Left lobe of liver (tissue), 2 donors: ENCODE measurements around the gene RGS6. TPM values are rescaled to one million over a fixed set of nuclear protein-coding genes. Genes with fewer than 3 reads are reported as not detected.

Source experiments
- ATAC-seq: fragments of 200-7000 bp; cut with Tn5 transposase; one replicate; pipeline ENCODE4 v1.9.1; 2020; ENCODE audit warnings: mild to moderate bottlenecking, moderate library complexity
- DNase-seq: peaks from one replicate; pipeline ENCODE4 v3.0.0-alpha.2; 2020; ENCODE audit warnings: low spot score
- total RNA-seq: library from RNA; stranded (reverse); gene quantifications from one replicate; pipeline ENCODE4 v1.2.1, GENCODE V29; 2021
- donor health status: DM: no; HTN: no; CAD: no; lungs with moderate emphysema.
- donor health status: DM: no; HTN: yes; CAD: no.

RGS6 gene
- total RNA-seq, 1 donor from 2014 or later, result not detected

GRCh38 chr14:72146241-72146640, 214.0 kb downstream of the RGS6 start:
- ATAC-seq, result no peak
- no peak for DNase-seq

GRCh38 chr14:72154645-72155378, 222.6 kb downstream of the RGS6 start:
- ATAC-seq, result no peak
- DNase-seq, result no peak

DNA sequence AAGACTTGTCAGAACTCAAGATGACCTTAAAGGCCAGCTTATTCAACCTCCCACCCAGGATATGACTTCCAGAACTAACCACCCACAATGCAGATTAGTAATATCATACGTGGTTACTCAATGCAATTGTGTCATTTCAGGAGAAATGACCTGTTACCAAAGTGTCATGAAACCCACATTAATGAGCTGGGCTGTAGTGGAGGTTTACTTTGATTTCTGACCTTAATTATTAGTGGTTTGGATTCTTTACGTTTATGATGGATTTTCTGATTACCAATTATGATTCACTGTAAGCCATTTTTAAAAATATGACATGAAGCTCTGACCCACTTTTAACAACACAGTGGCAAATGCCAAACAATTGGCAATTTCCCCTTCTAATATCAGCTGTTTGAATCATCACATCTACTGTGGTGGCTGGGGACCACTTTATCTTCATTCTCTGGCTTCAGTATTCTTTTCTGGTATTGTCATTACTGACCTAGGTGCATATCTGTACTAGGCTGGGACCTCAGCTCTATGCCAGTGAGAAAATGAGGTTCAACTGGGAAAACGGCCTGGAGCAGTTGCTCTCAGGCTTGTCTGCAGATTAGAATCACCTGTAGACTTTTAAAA, 223.3 kb downstream of the RGS6 start:
- DNase-seq (no peak), ATAC-seq (no peak)

GRCh38 chr14:72164420-72165228, 232.4 kb downstream of the RGS6 start:
- ATAC-seq (no peak), DNase-seq (no peak)

DNA sequence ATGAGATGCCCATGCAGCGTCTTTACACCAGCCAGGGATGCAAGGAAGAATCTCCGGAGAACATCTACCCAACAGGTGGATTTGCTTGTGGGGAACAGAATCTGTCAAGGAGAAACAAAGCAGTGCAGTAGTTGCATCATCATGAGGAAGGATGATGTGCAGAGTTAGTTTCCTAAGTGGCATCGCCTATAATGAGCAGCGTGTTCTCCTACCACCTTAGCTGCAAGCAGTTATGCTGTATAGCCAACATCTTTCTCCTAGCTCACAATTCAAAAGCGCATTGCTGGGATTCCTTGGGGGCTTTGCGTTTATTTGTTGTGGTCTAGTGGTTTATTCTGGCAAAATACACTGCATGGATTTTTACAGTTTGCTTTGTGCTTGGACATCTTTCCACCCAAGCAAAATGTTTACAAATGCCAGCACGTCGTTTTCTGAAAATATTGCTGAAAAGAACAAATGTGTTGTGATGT, 233.0 kb downstream of the RGS6 start:
- ATAC-seq (no peak), DNase-seq (no peak)

- DNase-seq (no peak), ATAC-seq (no peak)
These were observed 237.3 kb downstream of the RGS6 start for GRCh38 chr14:72169521-72169920.

GRCh38 chr14:72172049-72172448, 239.8 kb downstream of the RGS6 start:
- no peak for ATAC-seq
- no peak for DNase-seq

- DNase-seq, result no peak
- ATAC-seq, result no peak
These were observed 240.4 kb downstream of the RGS6 start for GRCh38 chr14:72172597-72172996.

GRCh38 chr14:72173038-72173720, 240.9 kb downstream of the RGS6 start:
- no peak for DNase-seq
- ATAC-seq, result no peak

DNA sequence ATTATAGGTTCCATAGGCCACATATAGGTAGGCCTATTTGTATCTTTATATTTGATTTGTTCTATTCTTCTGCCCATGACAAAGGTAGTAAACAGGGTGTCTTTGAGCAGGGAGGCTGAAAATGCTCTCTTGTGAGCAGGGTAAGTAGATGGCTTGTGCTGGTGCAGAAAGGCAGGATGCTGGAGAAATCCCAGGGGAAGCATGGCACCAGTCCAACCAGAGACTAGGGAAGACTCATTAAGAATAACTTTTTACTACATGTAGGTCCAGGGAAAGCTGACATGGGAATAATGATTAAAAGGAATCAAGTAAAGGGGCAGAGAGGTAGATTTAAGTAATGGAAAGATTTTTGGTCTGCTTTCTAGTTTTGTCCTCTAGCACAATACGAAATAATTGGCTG, 245.0 kb downstream of the RGS6 start:
- no peak for DNase-seq
- ATAC-seq, result no peak

DNA sequence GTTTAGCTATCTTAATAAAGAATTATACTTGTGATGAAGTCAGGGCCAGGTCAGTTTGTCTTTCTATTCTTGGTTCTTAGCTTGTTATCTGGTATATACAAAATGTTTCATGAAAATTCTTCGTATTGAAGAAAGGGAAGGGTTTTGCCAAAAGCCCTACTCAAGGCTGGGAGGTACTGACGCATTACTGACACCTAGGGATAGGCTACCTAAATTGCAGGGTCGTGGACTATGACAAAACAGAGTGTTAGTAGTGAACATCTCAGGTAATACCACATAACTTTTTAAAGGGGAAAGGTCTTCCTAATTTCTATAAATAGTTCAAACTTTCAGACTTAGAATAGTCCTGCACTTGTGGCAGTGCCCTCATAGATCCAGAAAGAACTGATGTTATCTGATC, 246.3 kb downstream of the RGS6 start:
- no peak for DNase-seq
- no peak for ATAC-seq

GRCh38 chr14:72182708-72183432, 250.6 kb downstream of the RGS6 start:
- DNase-seq (no peak), ATAC-seq (no peak)

DNA sequence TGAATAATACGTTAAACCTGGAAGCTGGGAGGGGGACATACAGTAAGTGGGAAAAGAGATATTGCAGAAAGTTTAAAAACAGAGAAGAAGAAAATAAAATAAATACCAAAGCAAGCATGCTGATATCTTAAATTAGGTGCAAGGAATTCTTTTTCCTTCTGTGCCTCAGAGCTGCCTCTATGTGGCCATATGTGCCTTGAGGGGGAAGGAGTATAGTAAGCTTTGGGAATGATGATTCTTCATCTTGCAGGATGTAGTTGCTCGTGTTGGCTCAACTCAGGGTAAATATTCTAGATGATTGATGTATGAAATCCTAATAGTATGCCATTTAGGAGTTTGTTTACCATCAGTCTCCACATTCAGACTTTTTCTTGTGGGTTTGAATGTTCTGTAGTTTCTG, 251.4 kb downstream of the RGS6 start:
- no peak for ATAC-seq

GRCh38 chr14:72186523-72186922, 254.3 kb downstream of the RGS6 start:
- ATAC-seq (no peak), DNase-seq (no peak)

More for the DNA sequence above, 251.4 kb downstream of the RGS6 start:
- DNase-seq, result no peak

DNA sequence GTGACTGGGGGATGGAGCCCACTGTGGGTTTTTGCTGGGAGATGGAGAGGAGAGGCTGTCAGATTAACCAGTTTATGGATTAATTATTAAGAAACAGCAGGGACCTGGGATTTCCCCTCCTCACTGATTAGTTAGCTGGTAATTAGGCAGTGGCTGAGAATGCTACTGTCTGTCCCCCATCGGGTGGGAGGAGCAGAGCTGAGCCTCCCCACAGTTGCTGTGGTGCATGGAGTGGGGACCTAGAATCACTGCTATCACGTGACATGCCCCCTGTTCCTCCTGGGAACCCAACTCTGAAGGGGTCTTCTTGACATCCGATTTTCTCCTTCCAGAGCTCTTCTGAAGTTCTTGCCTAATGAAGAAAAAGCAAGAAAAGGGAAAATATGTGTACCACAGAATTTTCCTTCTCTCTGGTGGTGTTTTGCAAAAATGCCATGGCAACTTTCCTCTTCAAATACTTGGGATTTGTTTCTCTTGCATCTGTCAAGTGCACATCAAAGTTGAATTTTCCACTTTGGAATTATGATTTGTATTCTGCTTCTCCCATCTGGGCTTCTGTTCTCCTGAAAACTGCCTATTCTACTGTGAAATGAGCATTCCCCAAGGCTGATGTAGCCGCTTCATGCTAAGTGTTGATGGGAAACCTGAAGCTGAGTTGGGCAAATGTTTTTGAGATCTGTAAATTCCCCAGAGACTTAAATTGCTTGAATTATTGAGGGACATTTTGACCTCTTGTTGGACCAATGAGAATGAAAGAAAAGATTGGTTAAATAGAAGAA, 264.2 kb downstream of the RGS6 start:
- no peak for ATAC-seq
- DNase-seq, result no peak

DNA sequence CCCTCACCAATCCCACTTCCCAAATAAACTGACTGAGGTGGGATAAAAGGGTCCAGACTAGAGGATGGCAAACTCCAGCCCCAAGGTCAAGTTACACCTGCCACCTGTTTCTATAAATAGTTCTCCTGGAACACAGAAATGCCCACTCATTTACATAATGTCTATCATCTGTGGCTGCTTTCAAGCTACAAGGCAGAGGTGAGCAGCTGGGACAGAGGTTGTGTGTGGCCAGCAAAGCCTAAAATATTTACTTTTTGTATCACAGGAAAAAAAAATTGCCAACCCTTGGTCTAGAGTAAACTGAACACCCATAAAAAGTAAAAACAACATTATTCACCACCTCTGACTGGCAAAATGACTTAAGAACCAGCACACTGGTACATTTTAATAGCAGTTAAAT, 269.4 kb downstream of the RGS6 start:
- DNase-seq, result no peak
- no peak for ATAC-seq

DNA sequence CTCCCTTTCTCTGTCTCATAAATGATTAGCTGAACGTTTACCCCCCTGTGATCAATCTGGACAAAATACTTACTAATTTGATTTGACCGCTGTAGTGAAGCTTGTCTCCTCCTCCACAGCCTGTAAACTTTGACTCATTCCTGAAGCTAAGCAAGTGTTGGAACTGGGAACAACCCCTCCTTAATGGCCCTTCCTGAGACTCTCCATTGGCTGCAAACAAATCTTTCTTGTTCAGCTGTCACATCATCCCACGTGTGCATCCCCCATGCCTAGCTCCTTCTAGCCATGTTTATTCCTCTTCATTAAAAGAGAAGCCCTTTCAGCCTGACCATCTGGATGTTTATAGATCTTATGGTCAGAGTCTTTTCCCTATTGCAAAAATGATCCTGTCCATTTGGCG, 281.2 kb downstream of the RGS6 start:
- ATAC-seq (no peak), DNase-seq (no peak)

GRCh38 chr14:72215080-72215479, 282.9 kb downstream of the RGS6 start:
- DNase-seq (no peak), ATAC-seq (no peak)

GRCh38 chr14:72217135-72217534, 284.9 kb downstream of the RGS6 start:
- ATAC-seq (no peak), DNase-seq (no peak)

GRCh38 chr14:72222046-72222445, 289.8 kb downstream of the RGS6 start:
- ATAC-seq (no peak), DNase-seq (no peak)
